Endothelial cell of umbilical vein (primary cell): ENCODE measurements around the gene FNDC8.

ENCODE experiments used
- CTCF ChIP-seq, 2 donors: IDR thresholded peaks; 1 replicate in 1 of 2; 2 replicates in 1 of 2; pipeline ENCODE4 v1.5.1; 2011; ENCODE audit warnings: low read length in 2 of 2, mild to moderate bottlenecking in 2 of 2, moderate library complexity in 2 of 2, control low read depth in 1 of 2, inconsistent platforms in 1 of 2, low read depth in 1 of 2; ENCODE audit not compliant: insufficient read depth in 1 of 2; ENCODE audit errors: extremely low read depth in 1 of 2
- MAX ChIP-seq: IDR thresholded peaks from 2 replicates; pipeline ENCODE4 v1.6.1; 2011; ENCODE audit not compliant: insufficient read depth, insufficient read length
- POLR2AphosphoS5 ChIP-seq: IDR thresholded peaks from 2 replicates; pipeline ENCODE4 v1.6.1; 2012; ENCODE audit warnings: low read depth, mild to moderate bottlenecking, control low read depth, low read length, moderate library complexity; ENCODE audit not compliant: insufficient read depth

- no peak for TF ChIP-seq CTCF (IDR thresholded peaks at IDR 0.05; ENCODE audit: extremely low read depth in 1 of 2, insufficient read depth in 1 of 2, low read depth in 1 of 2, low read length in 2 of 2)
- no peak for TF ChIP-seq MAX
- no peak for TF ChIP-seq POLR2AphosphoS5
Observed at GRCh38 chr17:35148144-35148543, 26.7 kb downstream of the FNDC8 start.
